Cardiac fibroblast (primary cell): ENCODE data around the gene RFX8.

Experiments used
- DNase-seq, 2 donors: peaks; one replicate each; pipeline versions ENCODE4 v3.0.0 to v3.0.0-alpha.2; 2010; ENCODE audit warnings: low read depth in 2 of 2
- H3K4me3 ChIP-seq, 2 donors: replicated peaks in 1 of 2; 1 replicate in 1 of 2; 2 replicates in 1 of 2; pipeline ENCODE4 v1.5.1; 2011; ENCODE audit warnings: low read depth in 2 of 2, low read length in 2 of 2, mild to moderate bottlenecking in 2 of 2, moderate library complexity in 1 of 2
- TF ChIP-seq, protein P1 (sequence below): IDR thresholded peaks from one replicate; pipeline ENCODE4 v1.5.1; 2011; ENCODE audit warnings: low read depth, mild to moderate bottlenecking, low read length, inconsistent platforms

Gene RFX8

DNA sequence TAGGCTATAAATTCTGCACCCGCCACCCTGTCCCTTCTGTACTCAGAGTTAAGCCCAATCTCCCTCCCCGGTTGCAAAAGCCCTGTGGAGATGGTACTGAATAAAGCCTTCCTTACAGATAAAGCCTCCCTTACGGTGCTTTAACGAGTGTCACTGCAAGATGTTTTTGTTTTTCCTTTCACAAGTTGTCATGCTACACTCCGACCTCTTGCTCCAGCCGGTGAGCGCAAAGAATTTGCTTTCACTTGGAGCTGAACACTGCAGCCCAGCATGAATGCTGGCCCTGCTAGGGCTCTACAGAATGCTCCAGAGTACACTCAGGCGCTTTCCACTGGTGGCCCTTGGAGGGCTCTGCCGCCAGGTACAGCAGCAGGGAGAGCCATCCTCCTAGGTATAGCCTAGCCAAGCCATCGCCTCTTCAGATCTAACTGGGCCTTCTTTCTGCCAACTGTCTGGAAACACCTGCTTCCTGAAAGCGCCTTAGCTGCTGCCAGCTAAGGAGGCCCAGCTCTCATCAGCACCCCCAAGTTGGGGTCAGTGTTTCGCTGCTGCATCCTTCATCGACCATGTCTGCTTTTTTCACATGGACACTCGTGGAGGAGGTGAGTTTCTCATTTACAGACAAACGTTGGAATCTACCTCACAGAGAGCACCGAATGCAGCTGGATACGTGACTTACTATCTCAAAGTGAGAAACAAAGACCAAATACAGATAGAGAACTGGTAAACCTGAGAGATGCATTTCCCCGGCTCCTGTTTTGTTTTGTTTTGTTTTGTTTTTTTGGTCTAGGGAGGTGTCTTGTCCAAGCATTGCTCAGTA, 74.2 kb downstream of the RFX8 start:
- no peak for DNase-seq
- no peak overlapping the region for H3K4me3 ChIP-seq

GRCh38 chr2:101400048-101400447, 74.9 kb downstream of the RFX8 start:
- DNase-seq: no peak
- TF ChIP-seq, protein P1, sequence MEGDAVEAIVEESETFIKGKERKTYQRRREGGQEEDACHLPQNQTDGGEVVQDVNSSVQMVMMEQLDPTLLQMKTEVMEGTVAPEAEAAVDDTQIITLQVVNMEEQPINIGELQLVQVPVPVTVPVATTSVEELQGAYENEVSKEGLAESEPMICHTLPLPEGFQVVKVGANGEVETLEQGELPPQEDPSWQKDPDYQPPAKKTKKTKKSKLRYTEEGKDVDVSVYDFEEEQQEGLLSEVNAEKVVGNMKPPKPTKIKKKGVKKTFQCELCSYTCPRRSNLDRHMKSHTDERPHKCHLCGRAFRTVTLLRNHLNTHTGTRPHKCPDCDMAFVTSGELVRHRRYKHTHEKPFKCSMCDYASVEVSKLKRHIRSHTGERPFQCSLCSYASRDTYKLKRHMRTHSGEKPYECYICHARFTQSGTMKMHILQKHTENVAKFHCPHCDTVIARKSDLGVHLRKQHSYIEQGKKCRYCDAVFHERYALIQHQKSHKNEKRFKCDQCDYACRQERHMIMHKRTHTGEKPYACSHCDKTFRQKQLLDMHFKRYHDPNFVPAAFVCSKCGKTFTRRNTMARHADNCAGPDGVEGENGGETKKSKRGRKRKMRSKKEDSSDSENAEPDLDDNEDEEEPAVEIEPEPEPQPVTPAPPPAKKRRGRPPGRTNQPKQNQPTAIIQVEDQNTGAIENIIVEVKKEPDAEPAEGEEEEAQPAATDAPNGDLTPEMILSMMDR: no peak
- H3K4me3 ChIP-seq: no peak overlapping the region

More for the DNA sequence above, 74.2 kb downstream of the RFX8 start:
- TF ChIP-seq, protein P1: no peak

DNA sequence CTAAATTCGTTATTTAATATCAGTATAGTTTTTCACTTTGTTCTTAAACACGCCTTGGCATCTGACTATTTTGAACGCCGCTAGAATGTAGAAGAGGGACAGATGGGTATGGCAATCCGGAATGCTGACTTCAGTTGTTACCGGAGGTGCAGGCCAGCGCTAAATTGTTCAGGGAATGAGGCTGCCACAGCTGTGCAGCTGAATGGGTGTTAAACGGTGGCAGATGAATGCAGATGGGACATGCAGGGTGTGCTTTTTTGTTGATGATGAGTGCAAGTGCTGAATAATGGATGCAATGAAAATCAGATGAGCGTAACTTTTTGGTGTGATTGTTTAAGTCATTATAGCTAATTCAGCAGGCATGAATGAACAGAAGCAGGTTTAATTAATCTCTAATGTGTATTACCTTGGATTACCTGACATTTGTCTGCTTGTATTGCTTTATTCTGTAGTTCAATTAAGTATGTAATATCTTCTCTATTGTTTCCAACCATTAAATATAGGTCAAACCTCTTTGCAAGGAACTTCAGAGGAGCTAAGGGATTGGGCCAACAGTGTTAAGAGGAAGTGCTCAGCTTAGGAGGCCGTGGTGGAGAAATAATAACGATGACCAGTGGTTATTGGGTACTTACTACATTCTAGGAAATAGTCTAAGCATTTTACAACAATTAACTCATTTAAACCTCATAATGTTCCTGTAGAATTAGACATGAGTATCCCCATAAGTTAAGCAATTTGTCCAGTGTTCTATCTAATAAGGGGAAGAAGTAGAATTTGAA, 75.7 kb downstream of the RFX8 start:
- no peak for DNase-seq
- TF ChIP-seq, protein P1: no peak
- H3K4me3 ChIP-seq: no peak overlapping the region

- no peak for DNase-seq
- TF ChIP-seq, protein P1: no peak
- H3K4me3 ChIP-seq: no peak overlapping the region
These were observed 76.6 kb downstream of the RFX8 start for GRCh38 chr2:101398116-101398821.

- peak; percentile 80 to 97 for DNase-seq
- peak overlapping the region in 1 of 2 donors; percentile 26 for H3K4me3 ChIP-seq
- TF ChIP-seq, protein P1: no peak
These were observed 78.6 kb downstream of the RFX8 start for GRCh38 chr2:101396316-101396717.

- peak overlapping the region in 1 of 2 donors; percentile 26 for H3K4me3 ChIP-seq
- DNase-seq: peak in 1 of 2 donors; percentile 28
- TF ChIP-seq, protein P1: no peak
These were observed 79.2 kb downstream of the RFX8 start for GRCh38 chr2:101395545-101396315.
